Measurements from ENCODE around the gene PAGR1. TPM values are rescaled to one million over a fixed set of nuclear protein-coding genes. Genes with fewer than 3 reads are reported as not detected.

Gene PAGR1
- total and polyA plus RNA-seq, 2 of the 13 experiments (the other 11 are each of a cell fraction or from before 2014, with no cell fraction given): 9.8 to 66.4 TPM

DNA sequence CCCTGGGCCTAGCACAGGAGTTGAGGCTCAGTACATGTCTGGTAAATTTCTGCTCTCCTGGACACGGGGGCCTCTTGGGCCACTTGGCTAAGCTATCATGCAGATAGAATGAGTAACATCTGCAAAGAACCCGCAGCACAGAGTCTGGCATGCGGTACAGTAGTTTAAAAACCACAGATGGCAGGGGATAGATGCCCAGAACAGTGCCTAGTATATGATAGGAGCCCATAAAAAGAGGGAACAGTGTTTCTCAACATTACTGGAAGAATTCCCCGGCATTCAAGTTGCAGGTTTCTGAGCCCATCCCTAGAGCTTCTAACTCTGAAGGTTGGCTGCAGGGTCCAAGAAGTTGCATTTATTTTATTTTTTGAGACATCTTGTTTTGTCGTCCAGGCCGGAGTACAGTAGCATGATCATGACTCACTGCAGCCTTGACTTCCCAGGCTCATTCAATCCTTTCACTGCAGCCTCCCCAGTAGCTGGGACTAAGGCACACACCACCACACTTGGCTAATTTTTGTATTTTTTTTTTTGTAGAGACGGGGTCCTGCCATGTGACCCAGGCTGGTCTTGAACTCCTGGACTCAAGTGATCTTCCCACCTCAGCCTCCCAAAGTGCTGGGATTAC is 41.3 kb downstream of the PAGR1 start:
- Histone ChIP-seq H3K4me2 (ENCODE audit: low read depth, low read length) (no peak overlapping the region), H3K36me3 (replicated peaks in 1 of 2; ENCODE audit: control insufficient read depth in 1 of 2, insufficient read depth in 2 of 2, low read length in 2 of 2) (peaks cover 6 to 13% of the 10 kb centered on the region in 2 experiments; a peak in 4 of 5 replicates), H3K27me3 (ENCODE audit: control insufficient read depth in 1 of 2, insufficient read depth in 2 of 2, low read length in 2 of 2) (no peaks in the 10 kb centered on the region), H3K4me3 (replicated peaks in 1 of 3; ENCODE audit: insufficient read depth in 1 of 3, low read depth in 2 of 3, low read length in 3 of 3) (no peak overlapping the region), H3K9me3 (ENCODE audit: low read length) (no peaks in the 10 kb centered on the region), H4K20me1 (ENCODE audit: insufficient read depth, low read length) (no peaks in the 10 kb centered on the region; the same call in 1 of the 2 replicates), H3K79me2 (ENCODE audit: insufficient read depth, low read length) (peaks cover 9% of the 10 kb centered on the region), H2AFZ (ENCODE audit: low read length) (no peak overlapping the region), H3K27ac (ENCODE audit: extremely low read length, insufficient read depth, low read length) (no peak overlapping the region), H3K4me1 (ENCODE audit: insufficient read depth, low read length) (peaks cover 16% of the 10 kb centered on the region), H3K9ac (ENCODE audit: insufficient read depth, low read depth, low read length) (no peak overlapping the region)
- in situ Hi-C loops (cut with HindIII; ENCODE audit: extremely low pct_ligation_motif_present, low pct_unique_long_range_greater_than_20kb): no loop called here
- no peak for ATAC-seq
- ChIA-PET POLR2A (interaction anchor here (0.7 to 2.9 kb wide), 6 partner anchors 9 to 49 kb away, joined by 3 to 6 read pairs (median 6); partner anchors contain the start of genes ASPHD1, PAGR1 and SEZ6L2), CTCF (ENCODE audit: low intra/inter-chr PET ratio, low total read pairs) (no interaction called here)
- FAIRE-seq: no peak
- intact Hi-C loops (cut with micrococcal nuclease; ENCODE audit: unreplicated experiment): no loop called here
- no TSS peak for BruUV-seq (replicated peaks)
- TF ChIP-seq POLR2G (IDR thresholded peaks at IDR 0.05; ENCODE audit: low read depth, low read length): peak; percentile 32; the same call in 1 of the 2 replicates
- TF ChIP-seq RXRA (CRISPR knock-in tag; IDR thresholded peaks at IDR 0.05): no peak
- TF ChIP-seq MAFG (CRISPR knock-in tag; IDR thresholded peaks at IDR 0.05): no peak
- TF ChIP-seq, protein P1, sequence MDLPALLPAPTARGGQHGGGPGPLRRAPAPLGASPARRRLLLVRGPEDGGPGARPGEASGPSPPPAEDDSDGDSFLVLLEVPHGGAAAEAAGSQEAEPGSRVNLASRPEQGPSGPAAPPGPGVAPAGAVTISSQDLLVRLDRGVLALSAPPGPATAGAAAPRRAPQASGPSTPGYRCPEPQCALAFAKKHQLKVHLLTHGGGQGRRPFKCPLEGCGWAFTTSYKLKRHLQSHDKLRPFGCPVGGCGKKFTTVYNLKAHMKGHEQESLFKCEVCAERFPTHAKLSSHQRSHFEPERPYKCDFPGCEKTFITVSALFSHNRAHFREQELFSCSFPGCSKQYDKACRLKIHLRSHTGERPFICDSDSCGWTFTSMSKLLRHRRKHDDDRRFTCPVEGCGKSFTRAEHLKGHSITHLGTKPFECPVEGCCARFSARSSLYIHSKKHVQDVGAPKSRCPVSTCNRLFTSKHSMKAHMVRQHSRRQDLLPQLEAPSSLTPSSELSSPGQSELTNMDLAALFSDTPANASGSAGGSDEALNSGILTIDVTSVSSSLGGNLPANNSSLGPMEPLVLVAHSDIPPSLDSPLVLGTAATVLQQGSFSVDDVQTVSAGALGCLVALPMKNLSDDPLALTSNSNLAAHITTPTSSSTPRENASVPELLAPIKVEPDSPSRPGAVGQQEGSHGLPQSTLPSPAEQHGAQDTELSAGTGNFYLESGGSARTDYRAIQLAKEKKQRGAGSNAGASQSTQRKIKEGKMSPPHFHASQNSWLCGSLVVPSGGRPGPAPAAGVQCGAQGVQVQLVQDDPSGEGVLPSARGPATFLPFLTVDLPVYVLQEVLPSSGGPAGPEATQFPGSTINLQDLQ (CRISPR knock-in tag; IDR thresholded peaks at IDR 0.05): no peak
- no peak for TF ChIP-seq TRIM24 (CRISPR knock-in tag; IDR thresholded peaks at IDR 0.05)
- 0 out of 2 replicates have a peak, but pooled peaks have one; percentile 10 for TF ChIP-seq POLR2AphosphoS5 (IDR thresholded peaks at IDR 0.05; ENCODE audit: low read depth, low read length)
- no peak for DNase-seq (ENCODE audit: low spot score)
- 81% methylated on average over 7 of the region's 7 CpGs for WGBS (ENCODE audit: low lambda C conversion rate)

Measured in HepG2 (cell line).